Activated T-helper 1 cell treated with anti-CD3 and anti-CD28 coated beads, Interleukin-12 subunit alpha, Interleukin-12 subunit beta, Interleukin-2, Interleukin-4 antibody, amounts not matched to agents 30 ng/mL and 10 ng/mL and 1 ng/mL, durations not matched to agents 14 hours and 24 hours and 36 hours (primary cell): ENCODE results near the gene SLC25A27. TPM values are rescaled to one million over a fixed set of nuclear protein-coding genes. Genes with fewer than 3 reads are reported as not detected.

ENCODE experiments used
- DNase-seq: peaks from one replicate; pipeline ENCODE4 v3.0.0; 2021; ENCODE audit warnings: low spot score
- H3K27ac Mint-ChIP-seq: one replicate; pipeline ENCODE4 v1.8.0; 2021; ENCODE audit warnings: mild to moderate bottlenecking, mixed read lengths
- H3K27me3 Mint-ChIP-seq: one replicate; pipeline ENCODE4 v1.8.0; 2022; ENCODE audit warnings: mild to moderate bottlenecking, moderate library complexity, mixed read lengths; ENCODE audit not compliant: insufficient read depth
- H3K36me3 Mint-ChIP-seq: one replicate; pipeline ENCODE4 v1.8.0; 2021; ENCODE audit warnings: low read depth, mixed read lengths
- H3K4me1 Mint-ChIP-seq: one replicate; pipeline ENCODE4 v1.8.0; 2021; ENCODE audit warnings: low read depth, mixed read lengths
- H3K4me3 Mint-ChIP-seq: one replicate; pipeline ENCODE4 v1.8.0; 2021; ENCODE audit warnings: mild to moderate bottlenecking, moderate library complexity, mixed read lengths
- H3K9me3 Mint-ChIP-seq: one replicate; pipeline ENCODE4 v1.8.0; 2021; ENCODE audit warnings: mixed read lengths
- intact Hi-C: fragments of 100-400 bp; cut with micrococcal nuclease; formaldehyde crosslinking; loops from one replicate; pipeline ENCODE4 v1.15.1; 2024
- total RNA-seq: library from RNA; stranded (reverse); gene quantifications from 2 replicates; pipeline ENCODE4 v1.2.3, GENCODE V29; 2022

The SLC25A27 gene
- total RNA-seq, 1 donor from 2014 or later = not detected

- DNase-seq = no peak
- Mint-ChIP-seq H3K36me3 (no peaks in the 10 kb centered on the region), H3K4me1 (peaks cover 11% of the 10 kb centered on the region), H3K27me3 (peaks cover 45% of the 10 kb centered on the region), H3K4me3 (no peak overlapping the region), H3K27ac (no peak overlapping the region), H3K9me3 (no peaks in the 10 kb centered on the region)
- intact Hi-C loops = no loop called here
Measured at GRCh38 chr6:46655803-46656202, 3.0 kb downstream of the SLC25A27 start.

- H3K36me3 Mint-ChIP-seq = no peaks in the 10 kb centered on the region
- H3K4me3 Mint-ChIP-seq = no peak overlapping the region
- H3K27ac Mint-ChIP-seq = no peak overlapping the region
- H3K4me1 Mint-ChIP-seq = peaks cover 3% of the 10 kb centered on the region
- intact Hi-C loops = no loop called here
- no peaks in the 10 kb centered on the region for H3K9me3 Mint-ChIP-seq
- peaks cover 30% of the 10 kb centered on the region for H3K27me3 Mint-ChIP-seq
- DNase-seq = no peak
Measured at GRCh38 chr6:46657642-46658041, 4.9 kb downstream of the SLC25A27 start.

GRCh38 chr6:46661483-46661882, 8.7 kb downstream of the SLC25A27 start:
- no peaks in the 10 kb centered on the region for H3K36me3 Mint-ChIP-seq
- intact Hi-C loops = no loop called here
- H3K4me3 Mint-ChIP-seq = no peak overlapping the region
- H3K27ac Mint-ChIP-seq = no peak overlapping the region
- DNase-seq = no peak
- no peaks in the 10 kb centered on the region for H3K9me3 Mint-ChIP-seq
- peaks cover 4% of the 10 kb centered on the region for H3K27me3 Mint-ChIP-seq
- H3K4me1 Mint-ChIP-seq = no peaks in the 10 kb centered on the region

GRCh38 chr6:46667377-46667776, 14.6 kb downstream of the SLC25A27 start:
- Mint-ChIP-seq H3K27ac (no peak overlapping the region), H3K9me3 (no peaks in the 10 kb centered on the region), H3K36me3 (no peaks in the 10 kb centered on the region), H3K27me3 (peaks cover 2% of the 10 kb centered on the region), H3K4me3 (no peak overlapping the region), H3K4me1 (no peaks in the 10 kb centered on the region)
- intact Hi-C loops = no loop called here
- no peak for DNase-seq

- no peak for DNase-seq
- H3K27me3 Mint-ChIP-seq = no peaks in the 10 kb centered on the region
- no peaks in the 10 kb centered on the region for H3K9me3 Mint-ChIP-seq
- H3K27ac Mint-ChIP-seq = no peak overlapping the region
- H3K4me3 Mint-ChIP-seq = no peak overlapping the region
- H3K36me3 Mint-ChIP-seq = no peaks in the 10 kb centered on the region
- H3K4me1 Mint-ChIP-seq = no peaks in the 10 kb centered on the region
- intact Hi-C loops = no loop called here
Measured at GRCh38 chr6:46674410-46674809, 21.6 kb downstream of the SLC25A27 start.

GRCh38 chr6:46676604-46677313, 24.0 kb downstream of the SLC25A27 start:
- Mint-ChIP-seq H3K27me3 (no peaks in the 10 kb centered on the region), H3K9me3 (no peaks in the 10 kb centered on the region), H3K36me3 (no peaks in the 10 kb centered on the region), H3K4me1 (no peaks in the 10 kb centered on the region), H3K27ac (no peak overlapping the region), H3K4me3 (no peak overlapping the region)
- intact Hi-C loops = no loop called here
- DNase-seq = no peak

- no peak for DNase-seq
- Mint-ChIP-seq H3K27ac (no peak overlapping the region), H3K4me3 (no peak overlapping the region), H3K27me3 (peaks cover 2% of the 10 kb centered on the region), H3K4me1 (no peaks in the 10 kb centered on the region), H3K9me3 (no peaks in the 10 kb centered on the region), H3K36me3 (no peaks in the 10 kb centered on the region)
- intact Hi-C loops = no loop called here
Measured at GRCh38 chr6:46677314-46677654, 24.5 kb downstream of the SLC25A27 start.

- peaks cover 13% of the 10 kb centered on the region for H3K27me3 Mint-ChIP-seq
- no peak overlapping the region for H3K27ac Mint-ChIP-seq
- no peaks in the 10 kb centered on the region for H3K36me3 Mint-ChIP-seq
- no peaks in the 10 kb centered on the region for H3K9me3 Mint-ChIP-seq
- DNase-seq = no peak
- intact Hi-C loops = no loop called here
- no peaks in the 10 kb centered on the region for H3K4me1 Mint-ChIP-seq
- no peak overlapping the region for H3K4me3 Mint-ChIP-seq
Measured at GRCh38 chr6:46684771-46685170, 32.0 kb downstream of the SLC25A27 start.

- H3K27me3 Mint-ChIP-seq = peaks cover 12% of the 10 kb centered on the region
- H3K9me3 Mint-ChIP-seq = no peaks in the 10 kb centered on the region
- intact Hi-C loops = no loop called here
- no peak within 1 kb of the TSS for H3K4me3 Mint-ChIP-seq
- no peak for DNase-seq
- H3K36me3 Mint-ChIP-seq = no peaks in the 10 kb centered on the region
- no peaks in the 10 kb centered on the region for H3K4me1 Mint-ChIP-seq
- H3K27ac Mint-ChIP-seq = no peak within 1 kb of the TSS
Measured at GRCh38 chr6:46687619-46688097, 34.9 kb downstream of the SLC25A27 start, which contains the start of gene TDRD6. Gene TDRD6, plus strand, starts transcription at chr6:46687885. Its CDS starts 244 bp downstream, at chr6:46688129.

GRCh38 chr6:46688117-46688965, 35.6 kb downstream of the SLC25A27 start:
- Mint-ChIP-seq H3K27me3 (peaks cover 11% of the 10 kb centered on the region), H3K27ac (no peak overlapping the region), H3K4me1 (no peaks in the 10 kb centered on the region), H3K4me3 (no peak overlapping the region), H3K9me3 (no peaks in the 10 kb centered on the region), H3K36me3 (no peaks in the 10 kb centered on the region)
- no peak for DNase-seq
- intact Hi-C loops = no loop called here

- Mint-ChIP-seq H3K9me3 (no peaks in the 10 kb centered on the region), H3K27me3 (peaks cover 12% of the 10 kb centered on the region), H3K36me3 (no peaks in the 10 kb centered on the region), H3K4me1 (no peaks in the 10 kb centered on the region), H3K4me3 (no peak overlapping the region), H3K27ac (no peak overlapping the region)
- intact Hi-C loops = no loop called here
- no peak for DNase-seq
Measured at GRCh38 chr6:46688966-46689335, 36.2 kb downstream of the SLC25A27 start.

GRCh38 chr6:46689657-46690056, 36.9 kb downstream of the SLC25A27 start:
- no peak overlapping the region for H3K27ac Mint-ChIP-seq
- no peaks in the 10 kb centered on the region for H3K36me3 Mint-ChIP-seq
- peaks cover 13% of the 10 kb centered on the region for H3K27me3 Mint-ChIP-seq
- no peak for DNase-seq
- H3K4me1 Mint-ChIP-seq = no peaks in the 10 kb centered on the region
- H3K9me3 Mint-ChIP-seq = no peaks in the 10 kb centered on the region
- no peak overlapping the region for H3K4me3 Mint-ChIP-seq
- intact Hi-C loops = no loop called here

GRCh38 chr6:46690141-46690755, 37.5 kb downstream of the SLC25A27 start:
- no peaks in the 10 kb centered on the region for H3K4me1 Mint-ChIP-seq
- H3K36me3 Mint-ChIP-seq = no peaks in the 10 kb centered on the region
- intact Hi-C loops = no loop called here
- H3K27me3 Mint-ChIP-seq = peaks cover 11% of the 10 kb centered on the region
- no peak overlapping the region for H3K27ac Mint-ChIP-seq
- no peak overlapping the region for H3K4me3 Mint-ChIP-seq
- H3K9me3 Mint-ChIP-seq = no peaks in the 10 kb centered on the region
- no peak for DNase-seq
